Kidney capillary endothelial cell (primary cell): Measurements from ENCODE around the gene CDC42BPA.
A peak's percentile ranks its signal among the peaks of the same experiment; 100 is the strongest.
"Not testable (repeated sequence)": the region's sequence is repeated elsewhere in the genome, so short reads cannot be mapped to it uniquely, and the experiment has no call there.

Experiments
- DNase-seq: peaks from one replicate; pipeline ENCODE4 v3.0.0-alpha.2; 2018; ENCODE audit warnings: low spot score

Gene CDC42BPA

GRCh38 chr1:227306689-227307088 is 11.6 kb downstream of the CDC42BPA start:
- no peak for DNase-seq

- no peak for DNase-seq
Measured at GRCh38 chr1:227305894-227306626, 12.2 kb downstream of the CDC42BPA start.

GRCh38 chr1:227304665-227305064 is 13.6 kb downstream of the CDC42BPA start:
- DNase-seq, result no peak

GRCh38 chr1:227303662-227304061 is 14.6 kb downstream of the CDC42BPA start:
- no peak for DNase-seq

- DNase-seq, result no peak
Measured at GRCh38 chr1:227300682-227301081, 17.6 kb downstream of the CDC42BPA start.

GRCh38 chr1:227299688-227300087 is 18.6 kb downstream of the CDC42BPA start:
- no peak for DNase-seq

GRCh38 chr1:227299241-227299627 is 19.1 kb downstream of the CDC42BPA start:
- DNase-seq, result peak; percentile 38

GRCh38 chr1:227298512-227299240 is 19.6 kb downstream of the CDC42BPA start:
- no peak for DNase-seq

- DNase-seq, result no peak
Measured at GRCh38 chr1:227297073-227297793, 21.1 kb downstream of the CDC42BPA start.

- no peak for DNase-seq
Measured at GRCh38 chr1:227295609-227296008, 22.7 kb downstream of the CDC42BPA start.

- DNase-seq, result no peak
Measured at GRCh38 chr1:227285745-227286144, 32.5 kb downstream of the CDC42BPA start.

GRCh38 chr1:227281371-227281770 is 36.9 kb downstream of the CDC42BPA start:
- no peak for DNase-seq

- DNase-seq, result no peak
Measured at GRCh38 chr1:227280836-227281235, 37.5 kb downstream of the CDC42BPA start.

GRCh38 chr1:227276156-227276693 is 42.1 kb downstream of the CDC42BPA start:
- DNase-seq, result not testable (repeated sequence)

- DNase-seq, result no peak
Measured at GRCh38 chr1:227273557-227273956, 44.7 kb downstream of the CDC42BPA start.

GRCh38 chr1:227272428-227272827 is 45.9 kb downstream of the CDC42BPA start:
- no peak for DNase-seq

GRCh38 chr1:227270554-227270953 is 47.7 kb downstream of the CDC42BPA start:
- DNase-seq, result no peak

GRCh38 chr1:227268943-227269342 is 49.3 kb downstream of the CDC42BPA start:
- DNase-seq, result no peak

- DNase-seq, result no peak
Measured at GRCh38 chr1:227265891-227266290, 52.4 kb downstream of the CDC42BPA start.

- DNase-seq, result no peak
Measured at GRCh38 chr1:227263869-227264268, 54.4 kb downstream of the CDC42BPA start.

- no peak for DNase-seq
Measured at GRCh38 chr1:227261501-227261900, 56.8 kb downstream of the CDC42BPA start.

- no peak for DNase-seq
Measured at GRCh38 chr1:227260433-227260832, 57.9 kb downstream of the CDC42BPA start.

GRCh38 chr1:227257964-227258363 is 60.3 kb downstream of the CDC42BPA start:
- no peak for DNase-seq
